Mesenchymal stem cell (in vitro differentiated cells and primary cell): ENCODE data around the gene PABPN1L.

Experiments
- DNase-seq: peaks from one replicate; pipeline ENCODE4 v3.0.0-alpha.2; 2013
- H2AFZ ChIP-seq: one replicate; pipeline ENCODE4 v1.6.1; 2013; ENCODE audit warnings: low read depth, mild to moderate bottlenecking, control low read depth, inconsistent platforms, low read length, moderate library complexity
- H2AK5ac ChIP-seq: 2 replicates; pipeline ENCODE4 v1.6.1; 2013; ENCODE audit warnings: low read length, moderate library complexity, mild to moderate bottlenecking, inconsistent platforms; ENCODE audit not compliant: severe bottlenecking
- H2BK120ac ChIP-seq: one replicate; pipeline ENCODE4 v1.6.1; 2013; ENCODE audit warnings: low read depth, mild to moderate bottlenecking, inconsistent platforms, low read length, moderate library complexity
- H2BK12ac ChIP-seq, 2 experiments: one replicate each; pipeline ENCODE4 v1.6.1; 2013; ENCODE audit warnings: inconsistent platforms in 2 of 2, low read length in 2 of 2, mild to moderate bottlenecking in 2 of 2, moderate library complexity in 2 of 2, control low read depth in 1 of 2
- H2BK15ac ChIP-seq: one replicate; pipeline ENCODE4 v1.6.1; 2013; ENCODE audit warnings: mild to moderate bottlenecking, low read depth, inconsistent platforms; ENCODE audit not compliant: poor library complexity, severe bottlenecking
- H2BK5ac ChIP-seq: 2 replicates; pipeline ENCODE4 v1.6.1; 2013; ENCODE audit warnings: low read depth, mild to moderate bottlenecking, low read length, control low read depth, inconsistent platforms; ENCODE audit not compliant: poor library complexity, severe bottlenecking
- H3K14ac ChIP-seq, 2 experiments: one replicate each; pipeline ENCODE4 v1.6.1; 2013; ENCODE audit warnings: inconsistent platforms in 2 of 2, low read length in 2 of 2, control low read depth in 1 of 2, mild to moderate bottlenecking in 1 of 2, moderate library complexity in 1 of 2
- H3K18ac ChIP-seq, 2 experiments: one replicate each; pipeline ENCODE4 v1.6.1; 2013; ENCODE audit warnings: inconsistent platforms in 2 of 2, low read length in 2 of 2, control low read depth in 1 of 2, low read depth in 1 of 2, mild to moderate bottlenecking in 1 of 2
- H3K23ac ChIP-seq, 2 experiments: one replicate each; pipeline ENCODE4 v1.6.1; 2013; ENCODE audit warnings: inconsistent platforms in 2 of 2, low read length in 2 of 2, mild to moderate bottlenecking in 2 of 2, moderate library complexity in 2 of 2, control low read depth in 1 of 2
- H3K27ac ChIP-seq: 2 replicates; pipeline ENCODE4 v1.5.1; 2013; ENCODE audit warnings: mild to moderate bottlenecking, moderate library complexity, low read length, control low read depth, inconsistent platforms; ENCODE audit not compliant: poor library complexity, severe bottlenecking
- H3K27me3 ChIP-seq, 2 experiments: 2 replicates each; pipeline versions ENCODE4 v1.6.1 to v1.7.0; 2013; ENCODE audit warnings: low read length in 2 of 2, mild to moderate bottlenecking in 2 of 2, moderate library complexity in 2 of 2, control low read depth in 1 of 2, inconsistent platforms in 1 of 2; ENCODE audit not compliant: control insufficient read depth in 1 of 2, insufficient read depth in 1 of 2
- H3K36me3 ChIP-seq, 2 experiments: 2 replicates each; pipeline versions ENCODE4 v1.6.1 to v1.7.0; 2013; ENCODE audit warnings: low read length in 2 of 2, control low read depth in 1 of 2, inconsistent platforms in 1 of 2, low read depth in 1 of 2, mild to moderate bottlenecking in 1 of 2; ENCODE audit not compliant: insufficient read depth in 2 of 2, control insufficient read depth in 1 of 2
- H3K4ac ChIP-seq, 2 experiments: one replicate each; pipeline ENCODE4 v1.6.1; 2013; ENCODE audit warnings: inconsistent platforms in 2 of 2, low read length in 2 of 2, mild to moderate bottlenecking in 2 of 2, moderate library complexity in 2 of 2, control low read depth in 1 of 2, low read depth in 1 of 2
- H3K4me1 ChIP-seq: 2 replicates; pipeline ENCODE4 v1.6.1; 2013; ENCODE audit warnings: low read depth, low read length, control low read depth; ENCODE audit not compliant: control insufficient read depth, insufficient read depth
- H3K4me2 ChIP-seq: 2 replicates; pipeline ENCODE4 v1.6.1; 2013; ENCODE audit warnings: low read length, mild to moderate bottlenecking, inconsistent platforms; ENCODE audit not compliant: poor library complexity, severe bottlenecking
- H3K4me3 ChIP-seq, 2 experiments: 2 replicates each; pipeline versions ENCODE4 v1.5.1 to v1.7.0; 2013; ENCODE audit warnings: low read length in 2 of 2, mild to moderate bottlenecking in 2 of 2, control low read depth in 1 of 2, low read depth in 1 of 2; ENCODE audit not compliant: insufficient read depth in 1 of 2
- H3K79me1 ChIP-seq: replicated peaks from 2 replicates; pipeline ENCODE4 v1.6.1; 2013; ENCODE audit warnings: mild to moderate bottlenecking, control low read depth, low read length, inconsistent platforms; ENCODE audit not compliant: poor library complexity, severe bottlenecking
- H3K9ac ChIP-seq: 2 replicates; pipeline ENCODE4 v1.7.0; 2013; ENCODE audit warnings: mild to moderate bottlenecking, low read length, moderate library complexity
- H3K9me3 ChIP-seq: 2 replicates; pipeline ENCODE4 v1.7.0; 2013; ENCODE audit warnings: mild to moderate bottlenecking, low read length; ENCODE audit not compliant: control insufficient read depth
- H4K8ac ChIP-seq: one replicate; pipeline ENCODE4 v1.6.1; 2013; ENCODE audit warnings: inconsistent platforms, mild to moderate bottlenecking, low read length, moderate library complexity
- H4K91ac ChIP-seq: one replicate; pipeline ENCODE4 v1.6.1; 2013; ENCODE audit warnings: mild to moderate bottlenecking, low read length, inconsistent platforms
- WGBS: methylation state at CpG from one replicate; pipeline ENCODE4 v1.1.7; 2013; ENCODE audit warnings: mixed read lengths; 5-methylcytosine and 5-hydroxymethylcytosine counted together

The PABPN1L gene

GRCh38 chr16:88827727-88828126 is 38.7 kb downstream of the PABPN1L start:
- no peak overlapping the region for H3K23ac ChIP-seq
- H4K91ac ChIP-seq, result no peak overlapping the region
- peaks cover 10% of the 10 kb centered on the region for H3K4me1 ChIP-seq
- no peak overlapping the region for H3K4me2 ChIP-seq
- no peak overlapping the region for H3K9ac ChIP-seq
- peaks cover 19 to 72% of the 10 kb centered on the region in 2 experiments for H3K36me3 ChIP-seq
- H2AK5ac ChIP-seq, result no peak overlapping the region
- no peaks in the 10 kb centered on the region for H3K79me1 ChIP-seq
- H2AFZ ChIP-seq, result no peak overlapping the region
- no peaks in the 10 kb centered on the region for H3K9me3 ChIP-seq
- H2BK12ac ChIP-seq, result no peak overlapping the region
- no peak overlapping the region for H3K4me3 ChIP-seq
- no peak overlapping the region for H3K18ac ChIP-seq
- no peak overlapping the region for H2BK5ac ChIP-seq
- no peak overlapping the region for H4K8ac ChIP-seq
- H3K27me3 ChIP-seq, result no peaks in the 10 kb centered on the region
- H3K27ac ChIP-seq, result no peak overlapping the region
- H3K14ac ChIP-seq, result no peak overlapping the region
- no peak overlapping the region for H2BK120ac ChIP-seq
- H3K4ac ChIP-seq, result no peak overlapping the region
- DNase-seq, result no peak
- WGBS, result 97% methylated on average over 21 of the region's 21 CpGs
- no peak overlapping the region for H2BK15ac ChIP-seq

- Histone ChIP-seq H4K91ac (no peak overlapping the region), H3K4me2 (no peak overlapping the region), H2BK12ac (no peak overlapping the region), H3K4me3 (no peak overlapping the region), H3K18ac (no peak overlapping the region), H3K79me1 (no peaks in the 10 kb centered on the region), H2AFZ (no peak overlapping the region), H3K4me1 (no peaks in the 10 kb centered on the region), H3K27me3 (no peaks in the 10 kb centered on the region), H3K14ac (no peak overlapping the region), H3K9me3 (no peaks in the 10 kb centered on the region), H3K4ac (no peak overlapping the region), H2BK15ac (no peak overlapping the region), H3K36me3 (peaks cover 30 to 87% of the 10 kb centered on the region in 2 experiments), H2AK5ac (no peak overlapping the region), H2BK5ac (no peak overlapping the region), H3K9ac (no peak overlapping the region), H4K8ac (no peak overlapping the region), H3K23ac (no peak overlapping the region), H2BK120ac (no peak overlapping the region), H3K27ac (no peak overlapping the region)
- WGBS, result 99% methylated on average over 23 of the region's 26 CpGs
- DNase-seq, result no peak
Observed at GRCh38 chr16:88826070-88826840, 40.2 kb downstream of the PABPN1L start.

- Histone ChIP-seq H3K4me1 (no peaks in the 10 kb centered on the region), H4K8ac (no peak overlapping the region), H3K36me3 (peaks cover 30 to 88% of the 10 kb centered on the region in 2 experiments), H3K4ac (no peak overlapping the region), H3K23ac (no peak overlapping the region), H2AK5ac (no peak overlapping the region), H3K9me3 (no peaks in the 10 kb centered on the region), H2BK12ac (no peak overlapping the region), H3K18ac (no peak overlapping the region), H3K4me2 (no peak overlapping the region), H3K14ac (no peak overlapping the region), H2AFZ (no peak overlapping the region), H3K4me3 (no peak overlapping the region), H2BK15ac (no peak overlapping the region), H2BK5ac (no peak overlapping the region), H2BK120ac (no peak overlapping the region), H3K9ac (no peak overlapping the region), H3K79me1 (no peaks in the 10 kb centered on the region), H4K91ac (no peak overlapping the region), H3K27ac (no peak overlapping the region), H3K27me3 (no peaks in the 10 kb centered on the region)
- DNase-seq, result no peak
- 91% methylated on average over 11 of the region's 12 CpGs for WGBS
Observed at GRCh38 chr16:88825146-88825545, 41.3 kb downstream of the PABPN1L start.

- no peak overlapping the region for H4K91ac ChIP-seq
- H3K14ac ChIP-seq, result no peak overlapping the region
- no peak overlapping the region for H2BK12ac ChIP-seq
- H3K27ac ChIP-seq, result no peak overlapping the region
- no peaks in the 10 kb centered on the region for H3K27me3 ChIP-seq
- H2BK120ac ChIP-seq, result no peak overlapping the region
- H3K18ac ChIP-seq, result no peak overlapping the region
- H3K4me3 ChIP-seq, result no peak overlapping the region
- no peak overlapping the region for H2BK5ac ChIP-seq
- peaks cover 30 to 84% of the 10 kb centered on the region in 2 experiments for H3K36me3 ChIP-seq
- no peak overlapping the region for H2BK15ac ChIP-seq
- no peak overlapping the region for H3K4ac ChIP-seq
- H3K9me3 ChIP-seq, result no peaks in the 10 kb centered on the region
- DNase-seq, result no peak
- no peak overlapping the region for H2AK5ac ChIP-seq
- H2AFZ ChIP-seq, result no peak overlapping the region
- no peaks in the 10 kb centered on the region for H3K79me1 ChIP-seq
- H3K4me2 ChIP-seq, result no peak overlapping the region
- 93% methylated on average over 30 of the region's 33 CpGs for WGBS
- H3K9ac ChIP-seq, result no peak overlapping the region
- H3K23ac ChIP-seq, result no peak overlapping the region
- no peaks in the 10 kb centered on the region for H3K4me1 ChIP-seq
- H4K8ac ChIP-seq, result no peak overlapping the region
Observed at GRCh38 chr16:88824256-88825077, 42.0 kb downstream of the PABPN1L start.
